Measurements from ENCODE around the gene ISG15.
A peak's percentile ranks its signal among the peaks of the same experiment; 100 is the strongest.

The ISG15 gene

DNA sequence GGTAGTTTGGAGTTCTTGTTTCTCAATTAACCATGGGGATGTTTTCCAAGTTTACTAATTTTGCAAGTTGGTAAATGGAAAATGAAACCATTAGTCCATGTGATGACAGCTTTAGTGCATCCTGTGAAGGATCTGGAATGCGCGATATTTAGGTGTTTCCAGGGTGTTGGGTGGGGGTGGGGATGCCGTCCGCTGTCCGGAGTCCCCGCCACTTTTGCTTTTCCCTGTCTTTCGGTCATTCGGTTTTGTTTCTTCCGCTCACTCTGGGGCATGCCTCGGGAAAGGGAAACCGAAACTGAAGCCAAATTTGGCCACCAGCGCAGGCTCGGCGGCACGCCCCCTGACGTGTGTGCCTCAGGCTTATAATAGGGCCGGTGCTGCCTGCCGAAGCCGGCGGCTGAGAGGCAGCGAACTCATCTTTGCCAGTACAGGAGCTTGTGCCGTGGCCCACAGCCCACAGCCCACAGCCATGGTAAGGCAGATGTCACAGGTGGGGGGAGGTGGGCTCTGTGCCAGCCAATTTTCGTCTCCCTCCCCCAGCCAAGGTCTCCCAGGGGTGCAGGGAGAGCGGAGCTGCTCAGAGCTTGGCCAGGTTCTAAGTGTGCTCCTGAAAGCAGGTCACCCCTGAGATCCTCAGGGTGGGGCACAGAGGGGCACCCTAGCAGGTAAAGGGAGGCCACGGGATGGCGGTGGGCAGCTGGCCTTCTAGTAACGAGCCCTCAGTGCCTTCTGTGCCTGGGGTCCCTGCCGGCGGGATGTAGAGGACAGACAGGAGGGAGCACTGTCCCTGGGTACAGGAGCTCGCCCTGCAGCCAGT is at the start of gene ISG15:
ISG15 (plus strand) TSS at position 393 of the 817 bp plus-strand sequence; CDS start at position 470, 77 bp downstream.
- DNase-seq (ENCODE audit: low read depth) = peak; percentile 83
- H3K4me3 ChIP-seq (ENCODE audit: control insufficient read depth, low read depth, low read length) = peak within 1 kb of the TSS; percentile 73
- TF ChIP-seq, protein P1, sequence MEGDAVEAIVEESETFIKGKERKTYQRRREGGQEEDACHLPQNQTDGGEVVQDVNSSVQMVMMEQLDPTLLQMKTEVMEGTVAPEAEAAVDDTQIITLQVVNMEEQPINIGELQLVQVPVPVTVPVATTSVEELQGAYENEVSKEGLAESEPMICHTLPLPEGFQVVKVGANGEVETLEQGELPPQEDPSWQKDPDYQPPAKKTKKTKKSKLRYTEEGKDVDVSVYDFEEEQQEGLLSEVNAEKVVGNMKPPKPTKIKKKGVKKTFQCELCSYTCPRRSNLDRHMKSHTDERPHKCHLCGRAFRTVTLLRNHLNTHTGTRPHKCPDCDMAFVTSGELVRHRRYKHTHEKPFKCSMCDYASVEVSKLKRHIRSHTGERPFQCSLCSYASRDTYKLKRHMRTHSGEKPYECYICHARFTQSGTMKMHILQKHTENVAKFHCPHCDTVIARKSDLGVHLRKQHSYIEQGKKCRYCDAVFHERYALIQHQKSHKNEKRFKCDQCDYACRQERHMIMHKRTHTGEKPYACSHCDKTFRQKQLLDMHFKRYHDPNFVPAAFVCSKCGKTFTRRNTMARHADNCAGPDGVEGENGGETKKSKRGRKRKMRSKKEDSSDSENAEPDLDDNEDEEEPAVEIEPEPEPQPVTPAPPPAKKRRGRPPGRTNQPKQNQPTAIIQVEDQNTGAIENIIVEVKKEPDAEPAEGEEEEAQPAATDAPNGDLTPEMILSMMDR (conservative IDR thresholded peaks at IDR 0.05; ENCODE audit: control insufficient read depth, insufficient read depth, low read depth, low read length) = no peak

DNA sequence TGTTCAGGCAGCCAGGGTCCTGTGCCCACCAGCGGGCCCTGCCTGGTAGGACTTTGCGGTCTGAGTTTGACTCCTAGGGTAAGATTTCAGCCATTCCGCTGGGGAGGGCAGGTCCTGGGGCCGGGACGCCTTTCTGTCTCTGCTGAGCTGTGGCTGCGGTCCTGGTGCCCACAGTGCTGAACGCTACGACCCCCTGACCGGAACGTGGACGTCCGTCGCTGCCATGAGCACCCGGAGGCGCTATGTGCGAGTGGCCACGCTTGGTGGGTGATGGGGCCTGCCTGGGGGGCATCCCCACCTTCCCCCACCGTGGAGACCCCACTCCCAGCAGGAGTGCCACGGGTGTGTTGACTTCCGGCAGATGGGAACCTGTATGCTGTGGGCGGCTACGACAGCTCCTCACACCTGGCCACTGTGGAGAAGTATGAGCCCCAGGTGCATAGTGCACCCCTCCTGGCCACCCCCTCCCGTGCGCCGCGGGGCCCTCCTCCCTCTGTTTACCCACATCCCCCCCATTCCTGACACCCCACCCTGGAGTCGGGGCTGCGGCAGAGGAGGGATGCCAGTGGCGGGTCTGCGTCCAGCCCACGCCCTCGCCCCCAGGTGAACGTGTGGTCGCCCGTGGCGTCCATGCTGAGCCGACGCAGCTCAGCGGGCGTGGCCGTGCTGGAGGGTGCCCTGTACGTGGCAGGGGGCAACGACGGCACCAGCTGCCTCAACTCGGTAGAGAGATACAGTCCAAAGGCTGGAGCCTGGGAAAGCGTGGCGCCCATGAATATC is 49.4 kb upstream of the ISG15 start:
- TF ChIP-seq, protein P1 (conservative IDR thresholded peaks at IDR 0.05; ENCODE audit: control insufficient read depth, insufficient read depth, low read depth, low read length) = no peak
- DNase-seq (ENCODE audit: low read depth) = no peak
- H3K4me3 ChIP-seq (ENCODE audit: control insufficient read depth, low read depth, low read length) = no peak overlapping the region

DNA sequence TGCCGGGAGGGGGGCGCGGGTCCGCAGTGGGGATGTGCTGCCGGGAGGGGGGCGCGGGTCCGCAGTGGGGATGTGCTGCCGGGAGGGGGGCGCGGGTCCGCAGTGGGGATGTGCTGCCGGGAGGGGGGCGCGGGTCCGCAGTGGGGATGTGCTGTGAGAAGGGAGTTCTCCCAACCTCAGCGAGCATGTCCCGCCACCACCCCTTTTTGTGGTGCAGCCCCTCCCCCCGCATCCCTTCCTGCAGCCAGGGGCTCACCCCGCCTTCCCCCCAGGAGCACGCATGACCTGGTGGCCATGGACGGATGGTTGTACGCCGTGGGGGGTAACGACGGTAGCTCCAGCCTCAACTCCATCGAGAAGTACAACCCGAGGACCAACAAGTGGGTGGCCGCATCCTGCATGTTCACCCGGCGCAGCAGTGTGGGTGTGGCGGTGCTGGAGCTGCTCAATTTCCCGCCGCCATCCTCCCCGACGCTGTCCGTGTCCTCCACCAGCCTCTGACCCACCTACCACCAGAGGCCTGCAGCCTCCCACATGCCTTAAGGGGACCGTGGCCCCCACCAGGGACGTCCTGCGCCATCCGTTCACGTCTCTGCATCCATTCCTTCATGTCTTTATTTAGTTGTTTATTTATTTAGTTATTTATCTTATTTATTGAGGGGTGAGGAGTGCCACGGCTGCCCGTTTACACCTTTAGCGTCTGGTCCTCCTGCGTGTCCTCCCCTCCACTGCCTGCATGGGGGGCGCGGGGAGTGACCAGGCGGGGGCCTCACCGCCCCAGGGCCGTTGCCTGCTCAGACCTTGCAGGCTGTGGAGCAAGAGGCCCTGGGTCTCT is 48.4 kb upstream of the ISG15 start:
- no peak overlapping the region for H3K4me3 ChIP-seq (ENCODE audit: control insufficient read depth, low read depth, low read length)
- no peak for DNase-seq (ENCODE audit: low read depth)
- TF ChIP-seq, protein P1 (conservative IDR thresholded peaks at IDR 0.05; ENCODE audit: control insufficient read depth, insufficient read depth, low read depth, low read length) = no peak

DNA sequence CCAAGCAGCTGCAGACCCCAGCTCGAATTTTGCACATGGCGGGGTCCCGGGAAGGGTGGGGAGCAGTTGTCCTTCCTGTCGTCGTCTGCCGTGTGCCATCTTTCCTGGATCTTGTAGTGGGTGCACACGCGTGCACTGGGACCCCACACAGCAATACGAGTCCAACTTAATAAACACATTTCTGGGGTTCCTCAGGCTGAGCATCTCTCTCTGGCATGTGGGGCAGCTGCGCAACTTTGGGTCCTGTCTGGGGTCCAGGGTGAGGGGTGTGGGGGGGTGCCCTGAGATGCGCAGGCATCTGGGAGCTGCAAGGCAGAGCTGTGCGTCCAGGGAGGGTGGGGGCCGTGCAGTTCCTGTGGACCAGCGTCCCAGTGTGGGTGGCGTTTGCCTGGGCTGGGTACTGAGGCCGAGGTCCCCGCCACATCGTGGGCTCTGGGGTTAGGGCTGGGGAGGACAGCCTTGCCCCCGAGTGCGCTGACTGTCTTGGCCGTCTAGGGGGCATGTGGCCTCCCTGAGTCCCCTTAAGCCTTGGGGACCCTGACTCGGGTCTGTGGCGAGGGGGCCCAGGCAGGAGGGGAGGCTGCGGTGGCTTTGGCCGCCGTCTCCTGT is 47.7 kb upstream of the ISG15 start:
- TF ChIP-seq, protein P1 (conservative IDR thresholded peaks at IDR 0.05; ENCODE audit: control insufficient read depth, insufficient read depth, low read depth, low read length) = no peak
- no peak overlapping the region for H3K4me3 ChIP-seq (ENCODE audit: control insufficient read depth, low read depth, low read length)
- DNase-seq (ENCODE audit: low read depth) = no peak

DNA sequence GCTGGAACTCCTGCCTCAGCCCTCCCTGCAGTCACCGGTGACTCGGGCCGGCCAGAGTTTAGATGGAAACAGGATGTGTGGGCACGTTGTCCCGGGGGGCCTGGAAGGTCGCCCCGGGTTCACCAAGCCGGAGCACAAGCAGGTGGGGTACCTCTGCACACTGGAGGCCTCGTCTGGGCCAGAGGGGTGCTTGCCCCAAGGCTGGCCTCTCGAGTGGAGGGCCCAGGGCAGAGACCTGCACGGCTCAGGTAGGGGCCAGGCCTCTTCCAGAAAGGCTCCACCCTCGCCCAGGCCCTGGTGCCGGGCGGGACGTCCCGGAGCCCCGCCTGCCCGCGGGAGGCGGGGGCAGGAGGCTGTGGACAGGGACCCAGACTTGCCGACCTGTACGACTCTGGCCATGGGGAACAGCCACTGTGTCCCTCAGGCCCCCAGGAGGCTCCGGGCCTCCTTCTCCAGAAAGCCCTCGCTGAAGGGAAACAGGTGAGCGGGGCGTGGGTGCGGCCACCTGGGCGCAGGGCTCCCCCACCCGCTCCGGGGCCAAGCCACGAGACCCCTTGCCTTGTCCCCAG is 47.1 kb upstream of the ISG15 start, which contains the start of gene PLEKHN1:
PLEKHN1 (plus strand) TSS at position 348 of the 569 bp plus-strand sequence; CDS start at position 398, 50 bp downstream.
- H3K4me3 ChIP-seq (ENCODE audit: control insufficient read depth, low read depth, low read length) = peak within 1 kb of the TSS; percentile 54
- DNase-seq (ENCODE audit: low read depth) = peak; percentile 42
- TF ChIP-seq, protein P1 (conservative IDR thresholded peaks at IDR 0.05; ENCODE audit: control insufficient read depth, insufficient read depth, low read depth, low read length) = no peak

Data from fibroblast of mammary gland (primary cell).